ENCODE measurements around the gene JUND. TPM values are rescaled to one million over a fixed set of nuclear protein-coding genes. Genes with fewer than 3 reads are reported as not detected.
A peak's percentile ranks its signal among the peaks of the same experiment; 100 is the strongest.

The JUND gene
- total RNA-seq, 4 donors from 2014 or later = 152 to 386 (median 290) TPM

- H3K36me3 ChIP-seq = no peaks in the 10 kb centered on the region
- H3K27ac ChIP-seq = no peak overlapping the region
- H3K4me3 ChIP-seq = no peak overlapping the region
- no peak for TF ChIP-seq CTCF (IDR thresholded peaks at IDR 0.05)
- no peak for TF ChIP-seq POLR2A (IDR thresholded peaks at IDR 0.05)
- intact Hi-C loops (cut with DNase I; ENCODE audit: low total_unique reads) = no loop called here
- no peaks in the 10 kb centered on the region for H3K4me1 ChIP-seq
- DNase-seq = peak in 1 of 2 donors; percentile 14
- H3K9me3 ChIP-seq = no peaks in the 10 kb centered on the region
- no peaks in the 10 kb centered on the region for H3K27me3 ChIP-seq
Observed at GRCh38 chr19:18259893-18260292, 21.5 kb downstream of the JUND start.

DNA sequence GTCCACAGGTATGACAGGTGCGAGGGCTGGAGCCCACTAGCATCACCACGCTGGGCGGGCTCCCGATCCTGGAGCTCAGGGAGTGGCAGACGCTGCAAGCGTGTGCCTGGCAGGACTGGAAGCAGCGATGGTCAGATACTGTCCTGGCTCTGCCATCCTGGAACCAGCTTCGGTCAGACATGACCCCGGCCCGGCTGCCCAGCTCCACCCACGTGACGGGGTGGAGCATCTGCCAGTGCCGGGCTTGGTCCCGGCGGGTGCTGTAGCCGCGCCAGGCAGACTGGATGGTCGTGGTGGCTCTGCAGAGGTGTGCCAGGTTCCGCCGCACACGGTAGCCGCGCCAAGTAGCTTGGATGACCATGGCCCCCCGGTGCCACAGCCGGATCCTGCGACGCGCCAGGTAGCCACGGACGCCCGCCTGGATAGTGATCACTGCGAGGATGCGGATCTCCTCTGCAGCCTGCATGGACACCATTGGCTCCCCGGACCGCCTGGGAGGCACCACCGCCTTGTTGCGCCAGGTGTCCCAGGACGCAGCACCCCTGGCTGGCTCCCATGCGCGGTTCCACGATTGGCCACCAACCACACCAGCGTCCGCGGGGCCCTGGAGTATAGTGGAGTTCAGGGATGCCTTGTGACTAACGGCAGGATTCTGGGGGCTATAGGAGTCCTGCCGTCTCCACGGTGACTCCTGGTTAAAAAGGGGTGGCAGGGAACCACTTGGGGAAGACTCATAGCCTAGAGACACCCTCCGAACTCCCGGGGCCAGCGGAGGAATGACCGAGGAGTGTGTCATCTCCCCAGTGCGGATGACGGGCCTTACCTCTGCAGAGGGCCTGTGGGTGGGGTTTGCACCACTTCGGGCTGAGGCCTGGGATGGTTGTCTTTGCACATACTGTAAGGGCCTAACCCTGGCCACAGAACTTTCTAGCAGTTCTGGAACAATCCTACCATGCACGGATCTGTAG lies 23.6 kb downstream of the JUND start:
- DNase-seq = peak in 1 of 2 donors; percentile 16
- no peak for TF ChIP-seq POLR2A (IDR thresholded peaks at IDR 0.05)
- no peak for TF ChIP-seq CTCF (IDR thresholded peaks at IDR 0.05)
- Histone ChIP-seq H3K4me3 (no peak overlapping the region), H3K27me3 (no peaks in the 10 kb centered on the region), H3K9me3 (no peaks in the 10 kb centered on the region), H3K36me3 (no peaks in the 10 kb centered on the region), H3K4me1 (no peaks in the 10 kb centered on the region), H3K27ac (no peak overlapping the region)
- intact Hi-C loops (cut with DNase I; ENCODE audit: low total_unique reads) = no loop called here

GRCh38 chr19:18254546-18255503 lies 26.6 kb downstream of the JUND start:
- no peak overlapping the region for H3K27ac ChIP-seq
- no peaks in the 10 kb centered on the region for H3K27me3 ChIP-seq
- H3K4me3 ChIP-seq = no peak overlapping the region
- intact Hi-C loops (cut with DNase I; ENCODE audit: low total_unique reads) = no loop called here
- no peak for DNase-seq
- no peaks in the 10 kb centered on the region for H3K4me1 ChIP-seq
- no peaks in the 10 kb centered on the region for H3K9me3 ChIP-seq
- no peaks in the 10 kb centered on the region for H3K36me3 ChIP-seq
- TF ChIP-seq CTCF (IDR thresholded peaks at IDR 0.05) (no peak), POLR2A (IDR thresholded peaks at IDR 0.05) (no peak)

GRCh38 chr19:18253716-18254115 lies 27.7 kb downstream of the JUND start:
- Histone ChIP-seq H3K27me3 (no peaks in the 10 kb centered on the region), H3K27ac (no peak overlapping the region), H3K4me3 (no peak overlapping the region), H3K9me3 (no peaks in the 10 kb centered on the region), H3K36me3 (no peaks in the 10 kb centered on the region), H3K4me1 (no peaks in the 10 kb centered on the region)
- TF ChIP-seq POLR2A (IDR thresholded peaks at IDR 0.05) (no peak), CTCF (IDR thresholded peaks at IDR 0.05) (no peak)
- intact Hi-C loops (cut with DNase I; ENCODE audit: low total_unique reads) = no loop called here
- no peak for DNase-seq

Measured in uterus (tissue), 4 donors.